HG02571 (cell line): ENCODE measurements around the gene ATP2B3.

Source experiments
- ATAC-seq: cut with Tn5 transposase; IDR thresholded peaks from one replicate; pipeline ENCODE4 v1.9.1; 2021; ENCODE audit warnings: mild to moderate bottlenecking, moderate library complexity; ENCODE audit not compliant: unreplicated experiment

Gene ATP2B3

DNA sequence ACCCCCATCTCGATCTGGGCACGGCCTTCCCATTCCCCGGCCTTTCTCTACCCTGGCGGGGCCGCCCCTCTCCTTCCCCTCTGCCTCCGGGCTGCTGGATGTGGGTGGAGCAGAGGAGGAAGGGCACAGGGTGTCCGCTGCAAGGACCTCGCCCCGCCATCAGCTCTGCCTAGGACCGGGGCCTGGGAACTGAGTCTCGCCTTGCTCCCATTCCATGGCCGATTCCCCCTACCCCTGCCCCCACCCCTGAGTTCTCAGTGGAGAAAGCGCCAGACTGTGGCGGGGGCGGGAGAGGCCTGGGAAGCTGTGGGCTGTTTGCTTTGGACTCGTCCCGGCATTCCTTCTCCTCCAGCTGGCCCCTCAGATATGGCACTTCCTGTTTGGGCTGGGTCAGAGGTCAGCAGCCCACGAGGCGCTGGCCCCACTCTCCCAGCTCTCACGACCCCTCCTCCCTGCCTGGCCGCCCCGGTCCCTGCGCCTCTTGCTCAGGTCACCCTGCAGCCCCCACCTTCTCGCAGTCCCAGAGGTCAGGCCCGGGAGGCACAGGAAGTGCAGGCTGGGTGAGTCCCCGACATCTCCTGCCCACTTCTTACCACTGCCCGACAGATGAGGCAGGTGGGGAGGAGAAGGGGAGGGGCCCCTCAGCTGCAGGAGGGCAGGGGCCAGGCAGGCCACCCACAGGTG is 29.1 kb upstream of the ATP2B3 start:
- ATAC-seq, result no peak

DNA sequence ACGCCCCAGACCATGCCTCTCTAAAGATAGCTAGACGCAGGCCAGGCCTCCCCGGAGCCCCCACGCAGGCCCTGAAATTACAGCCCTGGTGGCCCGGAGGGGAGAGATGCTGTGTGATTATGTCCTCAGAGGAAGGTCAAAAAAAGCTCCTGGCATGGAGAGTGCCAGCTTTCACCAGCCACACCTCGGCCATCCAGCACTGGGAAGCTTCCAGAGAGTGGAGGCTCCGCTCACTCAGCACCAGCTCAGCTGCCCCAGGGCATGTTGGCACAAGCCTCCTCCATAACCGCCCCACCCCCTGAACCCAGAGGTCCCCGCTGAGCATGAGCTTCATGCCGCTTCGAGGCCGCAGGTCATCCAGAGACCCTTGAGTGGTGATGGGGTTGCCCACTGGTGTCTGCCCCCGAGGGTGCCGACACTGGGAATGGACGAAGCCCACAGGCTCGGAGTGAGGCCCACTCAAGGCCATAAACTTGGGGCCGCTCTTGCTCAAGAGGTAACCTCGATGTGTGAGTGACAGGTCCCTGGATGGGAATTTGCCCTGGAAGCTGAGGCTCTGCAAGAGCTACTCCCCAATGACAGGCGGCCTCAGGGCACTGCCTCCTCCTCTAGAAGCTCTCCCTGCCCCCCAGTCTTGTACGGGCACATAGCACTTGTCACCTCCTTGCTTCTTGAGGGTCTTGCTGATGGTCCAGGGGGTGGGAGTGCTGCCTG is 27.1 kb upstream of the ATP2B3 start:
- no peak for ATAC-seq

DNA sequence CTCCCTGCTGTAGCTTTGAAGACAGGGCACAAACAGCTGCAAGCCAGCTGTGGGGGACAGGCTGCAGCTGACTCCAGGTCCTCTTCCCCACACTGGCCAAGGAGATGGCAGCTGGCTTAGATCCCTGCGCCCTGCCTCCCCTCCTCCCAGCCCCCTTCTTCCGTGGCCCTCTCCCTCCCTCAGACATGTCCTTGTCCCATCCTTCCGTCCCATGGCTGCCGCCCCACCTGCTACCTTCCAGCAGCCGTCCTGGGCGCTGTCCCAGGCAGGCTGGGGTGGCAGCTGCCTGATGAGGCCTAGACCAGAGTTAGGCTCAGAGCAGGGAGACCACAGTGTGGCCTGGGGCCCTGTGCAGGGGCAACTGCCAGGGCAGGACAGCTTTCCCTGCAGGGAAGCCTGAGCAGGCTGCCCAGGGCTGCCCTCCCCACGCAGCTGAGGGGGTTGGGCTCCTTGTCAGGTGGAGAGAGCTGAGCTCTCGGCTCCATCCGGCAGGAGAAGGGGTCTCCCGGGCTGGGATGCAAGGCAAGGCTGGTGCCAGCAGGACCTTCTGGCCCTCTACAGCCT is 26.0 kb upstream of the ATP2B3 start:
- no peak for ATAC-seq

DNA sequence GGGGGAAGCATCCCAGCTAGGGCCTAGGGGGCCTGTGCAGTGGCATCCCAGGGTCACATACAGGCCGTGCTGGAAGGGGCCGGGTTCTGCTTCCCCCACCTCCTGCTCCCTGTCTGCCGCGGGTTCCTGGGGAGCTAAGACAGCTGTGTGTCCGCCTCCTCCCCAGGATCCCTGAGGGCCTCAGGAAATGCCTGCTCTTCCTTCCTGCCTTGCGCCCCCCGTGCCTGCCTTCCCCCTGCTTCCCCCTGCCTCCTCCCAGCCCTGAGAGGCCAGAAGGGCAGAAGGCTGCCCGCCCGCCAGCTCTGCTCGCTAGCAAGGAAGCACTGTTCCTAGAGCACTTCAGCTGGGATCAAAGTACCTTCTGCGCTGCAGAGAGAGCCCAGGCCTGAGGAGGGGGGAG is 25.5 kb upstream of the ATP2B3 start:
- no peak for ATAC-seq

DNA sequence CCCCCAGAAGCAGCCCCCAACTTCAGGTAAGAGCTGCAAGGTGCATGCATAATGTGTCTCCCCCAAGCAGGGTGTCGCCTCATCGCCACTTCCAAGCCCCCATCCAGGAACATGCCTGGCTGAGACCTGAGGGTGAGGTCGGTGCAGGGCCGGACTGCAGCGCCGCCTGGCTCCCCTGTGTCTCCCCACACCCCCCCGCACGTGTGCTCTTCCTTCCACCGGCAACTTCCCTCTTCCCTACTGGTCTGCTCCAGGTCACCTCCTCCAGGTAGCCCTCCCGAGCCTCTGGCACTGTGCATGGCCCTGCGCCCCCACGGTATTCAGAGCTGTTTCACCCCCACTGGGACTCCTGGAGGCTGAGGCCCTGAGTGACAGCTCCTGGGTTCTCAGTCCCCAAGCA is 24.9 kb upstream of the ATP2B3 start:
- no peak for ATAC-seq

DNA sequence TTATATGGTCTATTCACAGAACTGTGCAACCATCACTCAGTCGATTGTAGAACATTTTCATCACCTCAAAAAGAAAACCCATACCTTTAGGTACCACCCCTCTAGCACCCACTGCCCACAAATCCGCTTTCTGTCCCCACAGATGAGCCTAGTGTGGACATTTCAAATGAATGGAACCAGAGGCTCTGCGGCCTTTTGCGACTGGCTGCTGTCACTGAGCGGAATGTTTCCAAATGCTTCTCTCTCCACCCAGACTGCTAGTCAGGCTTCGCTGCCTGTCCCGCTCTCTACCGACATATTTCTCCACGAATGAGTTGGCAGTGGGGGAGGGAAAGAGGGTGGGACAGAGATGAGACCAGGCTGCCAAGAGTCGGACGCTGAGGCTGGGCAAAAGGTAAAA is 24.4 kb upstream of the ATP2B3 start:
- no peak for ATAC-seq

DNA sequence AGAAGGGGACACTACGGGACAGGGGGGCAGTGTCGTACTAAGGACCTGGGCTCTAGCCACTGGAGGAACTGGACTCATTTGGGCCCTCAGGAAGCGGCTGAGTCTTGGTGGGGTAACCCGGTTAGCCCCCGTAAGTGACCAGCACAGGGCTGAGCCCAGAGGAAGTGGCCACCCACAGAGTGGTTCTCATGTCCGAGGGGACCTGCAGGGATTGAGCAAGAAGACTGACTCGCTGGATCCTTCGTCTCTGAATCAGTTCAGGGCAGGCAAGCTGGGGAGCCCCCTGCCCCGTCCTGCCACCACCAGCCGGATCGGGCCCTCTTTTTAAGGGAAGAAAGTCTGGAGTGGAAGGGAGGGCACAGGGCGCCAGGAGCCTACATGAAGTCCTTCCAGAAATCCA is 23.4 kb upstream of the ATP2B3 start:
- ATAC-seq, result no peak

DNA sequence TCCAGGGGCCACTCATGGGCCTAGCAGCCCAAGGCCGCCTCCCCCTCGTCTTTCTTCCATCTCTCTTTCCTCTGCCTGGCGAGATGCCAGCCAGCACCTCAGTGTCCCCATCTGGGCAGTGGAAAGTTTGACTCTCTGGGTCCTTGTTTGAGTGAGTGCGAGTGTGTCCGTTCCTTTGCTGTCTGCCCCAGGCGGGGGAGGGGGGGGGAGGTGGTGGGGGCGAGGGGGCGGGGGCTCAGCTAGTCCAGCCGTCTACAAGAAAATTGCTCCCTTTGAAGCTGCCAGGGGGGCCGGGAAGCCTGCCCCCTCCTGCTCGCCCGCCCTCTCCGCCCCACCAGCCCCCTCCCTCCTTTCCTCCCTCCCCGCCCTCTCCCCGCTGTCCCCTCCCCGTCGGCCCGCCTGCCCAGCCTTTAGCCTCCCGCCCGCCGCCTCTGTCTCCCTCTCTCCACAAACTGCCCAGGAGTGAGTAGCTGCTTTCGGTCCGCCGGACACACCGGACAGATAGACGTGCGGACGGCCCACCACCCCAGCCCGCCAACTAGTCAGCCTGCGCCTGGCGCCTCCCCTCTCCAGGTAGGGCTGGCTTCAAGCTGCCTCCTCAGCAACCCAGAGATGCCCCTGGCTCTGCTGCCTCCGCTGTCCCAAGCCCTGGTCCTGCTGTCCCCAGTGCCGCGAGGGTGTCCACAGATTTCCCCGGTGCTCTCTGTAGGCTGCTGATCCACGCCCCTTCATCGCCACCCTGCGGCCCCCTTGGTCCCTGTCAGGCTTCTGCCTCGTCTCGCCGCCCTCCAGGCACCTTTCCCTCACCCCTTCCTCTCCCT is 22.7 kb upstream of the ATP2B3 start, which contains the start of gene BGN:
Gene BGN, plus strand, starts transcription at position 440 of the 821 bp plus-strand sequence. CDS start 9,652 bp downstream, outside the sequence.
- no peak for ATAC-seq

DNA sequence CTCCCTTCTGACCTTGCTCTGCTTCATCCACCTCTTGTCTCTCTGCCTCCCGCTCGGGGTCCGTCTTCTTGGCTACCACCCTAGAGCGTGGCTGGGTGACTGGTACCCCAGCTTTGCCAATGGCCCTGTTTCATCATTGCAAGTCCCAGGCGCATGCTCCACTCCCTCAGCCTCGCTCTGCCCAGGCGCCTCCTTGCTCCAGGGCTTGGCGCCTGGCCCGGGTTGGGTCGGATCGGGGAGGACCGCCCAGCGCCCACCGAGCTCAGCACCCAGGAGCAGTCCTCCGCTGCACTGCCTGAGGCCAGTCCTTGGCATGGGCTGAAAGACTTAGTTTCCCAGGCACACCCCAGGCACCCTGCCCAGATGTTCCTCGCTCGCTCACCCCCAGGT is 22.1 kb upstream of the ATP2B3 start:
- ATAC-seq, result no peak

DNA sequence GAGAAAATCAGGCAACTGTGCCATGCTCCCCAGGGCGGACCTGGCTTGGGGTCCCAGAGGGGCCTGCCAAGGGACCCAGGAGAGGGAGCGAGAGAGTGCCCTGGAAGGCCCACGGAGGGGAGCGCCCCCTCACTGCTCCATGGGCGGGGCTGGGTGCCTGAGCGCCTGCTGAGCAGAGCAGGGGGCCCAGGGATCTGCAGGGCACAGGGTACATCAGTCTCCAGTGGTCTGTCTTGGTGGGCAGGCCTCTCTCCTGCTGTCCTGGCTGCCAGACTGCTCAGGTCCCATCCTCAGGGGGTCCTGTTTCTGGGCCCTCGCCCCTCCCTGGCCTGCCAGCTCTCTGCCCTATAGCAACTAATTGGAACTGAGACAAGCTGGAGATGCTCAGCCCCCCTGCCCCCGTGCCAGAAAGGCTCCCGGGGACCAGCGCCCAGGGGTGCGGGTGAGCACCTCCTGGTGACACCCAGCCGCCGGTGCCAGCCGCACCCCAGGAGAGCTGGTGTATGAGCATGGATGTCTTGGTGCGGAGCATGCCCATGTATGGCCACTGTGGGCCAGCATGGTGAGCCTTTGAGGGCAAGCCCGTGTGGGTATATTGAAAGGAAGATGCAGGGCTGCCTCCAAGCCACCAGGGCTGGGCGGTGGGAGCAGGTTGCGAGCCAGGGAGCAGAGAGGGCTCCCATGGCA is 21.4 kb upstream of the ATP2B3 start:
- no peak for ATAC-seq

DNA sequence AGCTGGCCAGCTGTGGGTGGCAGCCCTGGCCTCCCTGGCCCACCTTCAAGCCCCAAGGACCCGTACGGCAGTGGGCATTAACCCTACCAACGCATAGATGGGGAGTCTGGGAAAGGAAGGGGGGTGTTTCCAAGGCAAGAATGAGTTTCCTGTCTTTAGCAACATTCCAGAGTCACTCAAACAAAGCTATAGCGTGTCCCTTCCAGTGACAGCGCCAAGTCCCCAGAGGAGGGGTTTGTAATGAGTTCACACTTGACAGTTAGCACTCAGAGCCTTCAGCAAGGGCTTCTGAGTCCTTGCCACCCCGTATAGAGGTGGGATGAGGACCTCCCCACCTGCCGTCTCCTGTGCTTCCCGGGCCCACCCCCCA is 20.9 kb upstream of the ATP2B3 start:
- no peak for ATAC-seq

DNA sequence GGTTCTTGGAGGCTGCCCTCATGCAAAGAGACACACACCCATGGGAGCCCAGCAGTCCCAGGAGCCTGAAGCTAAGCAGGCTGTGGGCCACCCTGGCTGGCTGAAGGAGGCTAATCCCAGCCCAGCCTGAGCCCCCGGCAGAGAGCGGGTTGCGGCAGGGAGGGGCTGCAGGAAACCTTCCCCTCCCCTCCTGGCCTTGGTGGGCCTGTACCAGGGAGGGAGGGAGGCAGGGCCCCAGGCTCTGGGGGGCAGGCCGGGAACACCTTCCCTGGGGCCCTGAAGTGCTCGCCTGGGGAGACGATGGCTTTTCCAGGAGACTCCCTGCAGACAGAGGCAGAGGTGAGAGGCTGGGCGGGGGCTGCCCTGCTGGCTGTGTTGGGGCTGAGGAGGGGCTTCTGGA is 19.0 kb upstream of the ATP2B3 start:
- ATAC-seq, result no peak

DNA sequence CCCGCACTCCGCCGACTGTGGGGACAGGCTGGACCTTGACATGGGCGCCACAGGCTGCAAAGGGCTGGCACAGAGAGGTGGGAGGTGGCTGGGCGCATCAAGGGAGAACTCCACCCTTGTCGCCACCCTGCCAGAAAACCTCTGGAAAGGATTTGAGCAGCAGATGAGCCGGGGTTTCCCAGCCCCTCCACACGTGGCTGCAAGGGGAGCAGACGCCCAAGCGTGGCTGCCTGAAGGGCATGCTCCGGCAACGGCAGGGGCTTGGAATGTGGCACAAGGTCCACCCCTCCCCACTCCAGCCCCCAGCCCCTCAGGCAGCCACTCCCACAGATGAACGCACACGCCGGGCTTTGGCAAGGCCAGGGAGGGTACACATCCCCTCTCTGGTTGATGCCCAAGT is 18.1 kb upstream of the ATP2B3 start:
- ATAC-seq, result no peak

DNA sequence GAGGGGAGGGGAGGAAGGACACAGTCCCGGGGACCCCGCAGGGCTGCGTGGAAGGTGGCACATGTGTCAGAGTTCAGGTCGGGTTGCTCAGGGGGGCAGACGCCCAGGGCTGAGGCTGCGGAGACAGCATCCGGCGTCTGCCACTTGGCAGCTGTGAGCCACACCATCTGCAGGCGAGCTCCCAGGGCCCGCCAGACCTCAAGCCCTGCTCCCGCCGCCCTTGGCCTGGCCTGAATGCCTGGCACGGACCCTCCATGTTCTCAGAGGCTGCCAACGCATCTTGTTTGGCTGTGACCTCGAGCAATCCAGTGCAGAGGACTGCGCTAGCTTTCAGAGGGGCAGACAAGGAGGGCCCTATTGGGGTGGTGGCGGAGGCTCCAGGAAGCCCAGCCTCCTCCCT is 17.6 kb upstream of the ATP2B3 start:
- no peak for ATAC-seq

DNA sequence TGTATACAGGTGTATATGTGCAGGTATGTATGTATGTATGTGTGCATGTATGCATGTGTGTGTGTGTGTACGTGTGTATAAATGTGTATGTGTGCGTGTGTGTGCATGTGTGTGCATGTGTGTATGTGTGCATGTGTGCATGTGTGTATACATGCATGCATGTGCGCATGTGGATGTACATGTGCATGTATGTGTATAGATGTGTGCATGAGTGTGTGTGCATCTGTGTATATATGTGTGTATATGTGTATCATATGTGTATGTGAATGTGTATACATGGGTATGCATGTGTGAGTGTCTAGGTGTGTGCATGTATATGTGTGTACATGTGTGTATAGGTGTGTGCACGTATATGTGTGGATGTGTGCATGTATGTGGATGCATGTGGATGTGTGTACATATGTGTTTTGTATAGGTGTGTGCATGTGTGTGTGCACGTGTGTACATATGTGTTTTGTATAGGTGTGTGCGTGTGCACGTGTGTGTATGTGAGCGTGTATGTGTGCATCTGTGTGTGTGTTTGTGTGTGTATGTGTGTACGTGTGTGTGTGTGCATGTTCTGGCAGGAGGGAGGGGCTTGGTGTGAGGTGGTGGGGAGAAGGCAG is 16.7 kb upstream of the ATP2B3 start:
- ATAC-seq, result no peak

DNA sequence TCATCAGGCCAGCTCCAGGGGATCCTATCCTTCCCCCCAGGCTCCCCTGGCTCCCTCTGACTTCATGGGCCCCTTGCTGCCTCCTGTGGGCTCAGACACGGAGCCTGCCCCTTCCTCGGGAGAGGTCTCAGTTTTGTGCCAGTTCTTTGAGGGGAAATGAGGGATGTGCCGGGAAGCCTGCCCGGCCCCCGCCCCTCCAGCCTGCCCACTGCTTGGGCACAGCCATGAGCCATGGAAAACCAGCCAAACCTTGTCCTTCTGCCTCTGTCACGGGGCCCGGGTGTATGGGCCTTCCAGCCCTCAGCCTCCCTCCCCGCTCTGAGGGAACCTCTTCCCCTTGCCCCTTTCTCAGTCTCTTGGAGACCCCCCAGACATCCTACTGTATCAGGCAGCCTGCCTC is 15.9 kb upstream of the ATP2B3 start:
- ATAC-seq, result no peak

DNA sequence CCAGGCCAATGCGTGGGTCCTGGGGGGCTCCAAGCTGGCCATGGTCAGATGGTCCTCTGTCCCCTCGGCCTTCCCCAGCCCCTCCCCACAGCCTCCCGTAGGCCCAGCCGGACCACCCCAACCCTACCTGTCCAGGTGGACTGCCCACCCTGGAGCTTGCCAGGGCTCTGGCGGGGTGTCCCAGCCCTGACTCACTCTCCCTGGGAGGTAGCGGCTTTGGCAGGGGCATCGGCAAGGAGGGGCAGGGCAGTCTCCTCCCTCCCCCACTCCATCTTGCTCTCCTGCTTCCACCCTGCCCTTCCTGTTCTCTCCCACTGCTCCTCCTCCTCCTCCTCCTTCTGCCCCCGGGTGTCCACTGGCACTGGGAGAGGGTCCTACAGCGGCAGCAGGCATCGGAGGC is 15.3 kb upstream of the ATP2B3 start:
- no peak for ATAC-seq

DNA sequence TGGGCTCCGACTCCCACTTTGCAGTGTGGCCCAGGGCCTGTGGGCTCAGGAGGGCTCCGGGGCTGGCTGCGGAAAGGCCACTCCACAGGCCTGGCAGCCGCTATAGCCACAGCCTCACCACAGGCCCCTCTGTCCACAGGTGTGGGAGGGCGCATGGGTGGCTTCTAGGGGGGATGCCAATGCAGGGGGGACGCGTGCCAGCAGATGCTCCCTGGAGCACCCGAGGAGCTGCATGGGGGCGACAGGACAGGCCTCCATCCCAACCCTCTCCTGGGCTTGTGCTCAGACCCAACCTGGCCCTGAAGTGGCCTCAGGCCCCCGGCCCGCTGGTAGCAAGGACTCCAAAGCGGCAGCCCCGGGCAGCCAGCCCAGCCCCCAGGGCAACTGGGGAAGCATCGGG is 14.6 kb upstream of the ATP2B3 start:
- no peak for ATAC-seq

DNA sequence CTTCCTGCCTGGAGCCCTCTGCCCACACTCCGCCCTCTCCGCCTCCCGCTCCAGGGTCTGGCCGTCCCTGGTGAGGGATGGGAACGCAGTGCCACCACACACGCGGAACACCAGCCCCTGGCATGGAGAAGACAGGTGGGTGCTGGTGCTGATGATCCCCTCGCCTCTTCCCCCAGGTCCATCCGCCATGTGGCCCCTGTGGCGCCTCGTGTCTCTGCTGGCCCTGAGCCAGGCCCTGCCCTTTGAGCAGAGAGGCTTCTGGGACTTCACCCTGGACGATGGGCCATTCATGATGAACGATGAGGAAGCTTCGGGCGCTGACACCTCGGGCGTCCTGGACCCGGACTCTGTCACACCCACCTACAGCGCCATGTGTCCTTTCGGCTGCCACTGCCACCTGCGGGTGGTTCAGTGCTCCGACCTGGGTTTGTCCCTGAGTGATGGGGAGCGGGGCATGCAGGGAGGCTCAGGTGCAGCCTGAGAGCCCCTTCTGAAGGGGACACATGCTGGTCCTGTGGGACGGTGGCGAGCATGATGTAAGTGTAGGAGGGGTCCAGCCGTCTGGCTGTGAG is 12.9 kb upstream of the ATP2B3 start:
- no peak for ATAC-seq

DNA sequence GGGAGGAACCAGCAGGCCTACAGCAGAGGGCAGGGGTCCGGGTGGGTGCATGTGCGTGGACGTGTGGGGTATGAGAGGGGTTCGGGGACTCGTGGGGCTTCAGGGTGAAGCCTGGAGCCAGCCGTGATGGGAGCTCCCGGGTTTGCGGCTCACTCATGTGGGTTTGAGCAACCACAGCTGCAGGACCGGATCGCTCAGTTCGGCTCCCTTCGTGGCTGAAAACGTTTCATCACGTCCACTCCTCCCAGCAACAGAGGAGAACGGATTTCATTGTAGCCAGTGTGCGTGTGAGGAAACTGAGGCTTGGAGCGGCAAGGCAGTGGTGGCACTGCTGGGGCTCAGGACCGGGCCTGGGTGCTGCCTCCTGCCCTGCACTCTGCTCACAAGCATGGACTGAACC is 12.1 kb upstream of the ATP2B3 start:
- no peak for ATAC-seq
